ENCODE results near the gene ZBTB18.

DNA sequence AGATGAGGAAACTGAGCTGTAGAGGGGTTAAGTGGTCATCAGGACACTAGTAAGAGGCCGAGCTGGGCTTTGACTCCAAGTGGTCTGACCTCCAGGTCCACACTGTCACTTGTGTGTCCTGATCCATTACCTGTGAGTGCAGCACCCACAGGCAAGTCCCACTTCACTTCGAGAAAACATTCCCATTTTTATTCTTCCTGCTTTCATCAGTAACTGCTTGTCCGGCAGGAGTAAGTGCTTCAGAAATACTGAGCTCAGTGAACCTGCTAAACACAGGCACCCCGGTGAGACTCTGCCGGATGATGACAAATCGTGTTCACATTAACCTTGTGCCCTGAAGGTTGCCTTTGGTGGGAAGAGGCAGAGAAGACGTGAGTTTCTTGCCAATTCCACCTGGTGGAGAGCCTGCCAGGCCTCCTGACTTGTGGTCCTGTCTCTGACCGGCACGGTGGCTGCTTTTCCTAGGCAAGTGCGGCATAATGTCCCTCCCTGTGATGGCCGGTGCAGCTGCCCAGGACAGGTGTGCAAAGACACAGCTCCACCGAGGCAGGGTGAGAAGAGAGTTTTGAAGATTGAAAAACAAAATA lies 29.4 kb downstream of the ZBTB18 start:
- TF ChIP-seq, protein P1, sequence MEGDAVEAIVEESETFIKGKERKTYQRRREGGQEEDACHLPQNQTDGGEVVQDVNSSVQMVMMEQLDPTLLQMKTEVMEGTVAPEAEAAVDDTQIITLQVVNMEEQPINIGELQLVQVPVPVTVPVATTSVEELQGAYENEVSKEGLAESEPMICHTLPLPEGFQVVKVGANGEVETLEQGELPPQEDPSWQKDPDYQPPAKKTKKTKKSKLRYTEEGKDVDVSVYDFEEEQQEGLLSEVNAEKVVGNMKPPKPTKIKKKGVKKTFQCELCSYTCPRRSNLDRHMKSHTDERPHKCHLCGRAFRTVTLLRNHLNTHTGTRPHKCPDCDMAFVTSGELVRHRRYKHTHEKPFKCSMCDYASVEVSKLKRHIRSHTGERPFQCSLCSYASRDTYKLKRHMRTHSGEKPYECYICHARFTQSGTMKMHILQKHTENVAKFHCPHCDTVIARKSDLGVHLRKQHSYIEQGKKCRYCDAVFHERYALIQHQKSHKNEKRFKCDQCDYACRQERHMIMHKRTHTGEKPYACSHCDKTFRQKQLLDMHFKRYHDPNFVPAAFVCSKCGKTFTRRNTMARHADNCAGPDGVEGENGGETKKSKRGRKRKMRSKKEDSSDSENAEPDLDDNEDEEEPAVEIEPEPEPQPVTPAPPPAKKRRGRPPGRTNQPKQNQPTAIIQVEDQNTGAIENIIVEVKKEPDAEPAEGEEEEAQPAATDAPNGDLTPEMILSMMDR (IDR thresholded peaks at IDR 0.05; ENCODE audit: low read depth, low read length) = no peak
- no peak for TF ChIP-seq POLR2A (IDR thresholded peaks at IDR 0.05; ENCODE audit: extremely low read depth, insufficient read length)
- TF ChIP-seq, protein P2, sequence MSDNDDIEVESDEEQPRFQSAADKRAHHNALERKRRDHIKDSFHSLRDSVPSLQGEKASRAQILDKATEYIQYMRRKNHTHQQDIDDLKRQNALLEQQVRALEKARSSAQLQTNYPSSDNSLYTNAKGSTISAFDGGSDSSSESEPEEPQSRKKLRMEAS (IDR thresholded peaks at IDR 0.05; ENCODE audit: low read depth, low read length) = no peak
